ENCODE results near the gene ABCB1.
"Not testable (repeated sequence)": the region's sequence is repeated elsewhere in the genome, so short reads cannot be mapped to it uniquely, and the experiment has no call there.

ABCB1 gene

DNA sequence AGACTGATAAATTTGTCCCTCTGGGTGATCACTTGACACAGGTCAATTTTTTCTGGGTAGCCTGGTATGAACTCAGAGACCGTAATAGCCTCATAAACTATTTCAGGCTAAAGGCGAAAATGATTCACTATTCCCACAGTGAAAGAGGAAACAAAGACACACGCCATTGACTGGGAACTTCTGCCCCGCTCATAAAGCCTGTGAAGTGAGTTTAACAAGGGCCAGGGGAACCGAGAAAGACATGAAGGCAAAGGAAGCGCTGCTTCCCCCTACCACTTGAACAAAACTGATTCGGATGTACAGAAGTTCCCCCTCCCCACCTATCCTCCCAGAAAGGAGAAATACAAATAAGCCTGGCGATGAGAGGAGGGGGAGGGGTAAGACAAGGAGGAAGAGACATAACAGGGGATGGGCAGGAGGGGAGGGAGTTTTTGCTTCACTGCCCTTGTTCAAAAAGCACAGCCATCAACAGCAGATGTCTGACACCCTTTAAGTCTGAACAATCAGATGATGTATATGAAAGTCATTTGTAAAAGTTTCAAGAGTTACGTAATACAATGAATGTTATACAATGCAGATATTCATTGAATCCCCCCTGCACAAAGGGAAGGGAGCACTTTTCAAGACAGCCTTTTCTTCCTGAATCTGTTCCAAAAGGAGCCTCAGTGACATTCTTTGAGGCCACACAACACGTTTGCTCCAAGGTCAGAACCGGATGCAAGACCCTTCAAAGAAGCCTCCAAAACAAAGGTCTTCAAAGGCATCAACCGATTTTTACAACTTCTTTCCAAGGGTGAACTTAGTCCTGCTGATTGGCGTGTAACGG is 125.9 kb downstream of the ABCB1 start:
- DNase-seq (ENCODE audit: low read depth in 1 of 2, low spot score in 1 of 2) = no peak

DNA sequence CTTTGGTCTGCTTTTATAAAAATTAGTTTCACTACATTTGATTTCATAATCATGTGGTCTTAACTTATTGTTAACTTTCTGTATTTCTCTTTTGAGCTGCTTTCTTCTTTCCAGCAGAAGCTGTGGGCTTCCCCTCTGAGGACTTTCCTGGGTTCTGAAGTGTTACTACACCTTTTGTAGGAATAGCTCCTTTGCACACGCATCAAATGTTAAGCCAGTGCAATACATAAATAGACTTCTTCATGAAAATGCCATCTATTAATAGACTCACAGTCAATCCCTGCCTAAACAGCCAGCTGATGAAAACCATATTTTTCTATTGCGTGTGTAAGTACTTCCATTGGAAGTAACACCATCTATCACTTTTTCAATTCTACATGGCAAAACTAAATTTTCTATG is 126.7 kb downstream of the ABCB1 start:
- no peak for DNase-seq (ENCODE audit: low read depth in 1 of 2, low spot score in 1 of 2)

DNA sequence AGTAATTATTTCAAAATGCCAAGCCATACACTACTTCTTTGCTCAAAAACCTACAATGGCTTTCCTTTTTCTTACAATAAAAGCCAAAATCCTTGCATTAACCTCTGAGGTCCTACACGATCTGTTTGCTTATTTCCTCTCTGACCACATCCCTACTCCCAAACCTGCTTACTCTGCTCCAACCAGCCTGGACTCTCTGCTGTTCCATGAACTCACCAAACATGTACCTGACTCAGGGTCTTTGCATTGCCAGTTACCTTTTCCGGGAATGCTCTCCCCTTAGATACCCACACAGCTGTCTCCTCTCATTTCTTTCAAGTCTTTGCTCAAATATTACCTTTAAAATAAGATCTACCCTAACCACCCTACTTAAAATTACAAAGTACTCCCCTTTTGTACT is 127.5 kb downstream of the ABCB1 start:
- no peak for DNase-seq (ENCODE audit: low read depth in 1 of 2, low spot score in 1 of 2)

DNA sequence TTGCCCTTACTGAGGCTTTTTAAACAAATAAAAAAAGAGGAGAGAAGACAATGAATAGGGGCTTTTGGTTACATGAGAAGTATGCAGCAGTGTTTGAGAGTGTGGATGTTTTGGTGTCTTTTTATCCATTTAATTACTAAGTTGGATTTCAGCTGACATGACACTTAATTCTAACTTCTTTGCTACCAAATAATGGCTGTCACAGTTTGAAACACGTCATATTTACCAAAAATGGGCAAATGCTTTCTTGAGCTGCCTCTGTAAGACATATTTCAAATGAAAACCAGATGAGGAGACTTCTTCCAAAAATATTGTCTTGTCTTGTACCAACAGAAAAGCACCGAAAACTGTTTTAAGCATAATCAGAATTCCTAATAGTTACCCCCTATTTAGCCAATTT is 129.2 kb downstream of the ABCB1 start:
- DNase-seq (ENCODE audit: low read depth in 1 of 2, low spot score in 1 of 2) = no peak

DNA sequence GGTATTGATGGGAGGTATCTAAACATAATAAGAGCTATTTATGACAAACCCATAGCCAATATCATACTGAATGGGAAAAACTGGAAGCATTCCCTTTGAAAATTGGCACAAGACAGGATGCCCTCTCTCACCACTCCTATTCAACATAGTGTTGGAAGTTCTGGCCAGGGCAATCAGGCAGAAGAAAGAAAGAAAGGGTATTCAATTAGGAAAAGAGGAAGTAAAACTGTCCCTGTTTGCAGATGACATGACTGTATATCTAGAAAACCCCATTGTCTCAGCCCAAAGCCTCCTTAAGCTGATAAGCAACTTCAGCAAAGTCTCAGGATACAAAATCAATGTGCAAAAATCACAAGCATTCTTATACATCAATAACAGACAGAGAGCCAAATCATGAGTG is 131.5 kb downstream of the ABCB1 start:
- not testable (repeated sequence) for DNase-seq (ENCODE audit: low read depth in 1 of 2, low spot score in 1 of 2)

DNA sequence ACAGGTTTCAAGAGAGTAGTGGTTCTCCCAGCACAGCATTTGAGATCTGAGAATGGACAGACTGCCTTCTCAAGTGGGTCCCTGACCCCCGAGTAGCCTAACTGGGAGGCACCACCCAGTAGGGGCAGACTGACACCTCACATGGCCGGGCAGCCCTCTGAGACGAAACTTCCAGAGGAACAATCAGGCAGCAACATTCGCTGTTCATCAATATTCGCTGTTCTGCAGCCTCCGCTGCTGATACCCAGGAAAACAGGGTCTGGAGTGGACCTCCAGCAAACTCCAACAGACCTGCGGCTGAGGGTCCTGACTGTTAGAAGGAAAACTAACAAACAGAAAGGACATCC is 135.2 kb downstream of the ABCB1 start:
- DNase-seq (ENCODE audit: low read depth in 1 of 2, low spot score in 1 of 2) = not testable (repeated sequence)

DNA sequence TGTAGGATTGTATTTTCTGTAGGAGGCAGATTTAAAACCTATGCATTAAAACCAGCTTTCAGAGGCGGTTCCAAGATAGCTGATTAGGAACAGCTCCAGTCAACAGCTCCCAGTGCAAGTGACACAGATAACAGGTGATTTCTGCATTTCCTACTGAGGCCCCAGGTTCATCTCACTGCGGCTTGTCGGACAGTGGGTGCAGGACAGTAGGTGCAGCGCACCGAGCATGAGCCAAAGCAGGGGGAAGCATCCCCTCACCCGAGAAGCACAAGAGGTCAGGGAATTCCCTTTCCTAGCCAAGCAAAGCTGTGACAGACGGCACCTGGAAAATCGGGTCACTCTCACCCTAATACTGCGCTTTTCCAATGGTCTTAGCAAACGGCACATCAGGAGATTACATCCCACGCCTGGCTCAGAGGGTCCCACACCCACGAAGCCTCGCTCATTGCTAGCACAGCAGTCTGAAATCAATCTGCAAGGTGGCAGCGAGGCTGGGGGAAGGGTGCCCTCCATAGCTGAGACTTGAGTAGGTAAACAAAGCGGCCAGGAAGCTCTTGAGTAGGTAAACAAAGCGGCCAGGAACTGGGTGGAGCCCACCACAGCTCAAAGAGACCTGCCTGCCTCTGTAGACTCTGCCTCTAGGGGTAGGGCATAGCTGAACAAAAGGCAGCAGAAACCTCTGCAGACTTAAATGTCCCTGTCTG is 135.7 kb downstream of the ABCB1 start:
- DNase-seq (ENCODE audit: low read depth in 1 of 2, low spot score in 1 of 2) = not testable (repeated sequence)

DNA sequence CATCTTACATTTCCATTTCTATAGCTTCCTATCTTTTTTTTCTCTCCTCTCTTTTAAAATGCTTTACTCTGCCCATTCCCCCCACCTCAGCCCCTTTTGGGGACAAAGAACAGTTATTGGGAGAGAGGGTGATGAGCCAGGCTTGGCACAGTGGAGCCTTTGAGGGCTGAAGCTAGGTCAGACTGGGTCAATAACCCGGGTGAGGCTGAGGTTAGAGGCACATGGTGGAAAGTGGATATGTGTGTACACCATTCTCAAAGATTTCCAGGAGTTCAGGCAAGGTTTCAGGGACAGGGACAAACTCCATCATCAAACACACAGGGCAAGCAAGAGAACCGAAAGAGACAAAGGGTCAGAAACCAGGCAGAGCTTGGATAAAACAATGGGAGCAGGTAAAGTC is 136.7 kb downstream of the ABCB1 start:
- DNase-seq (ENCODE audit: low read depth in 1 of 2, low spot score in 1 of 2) = no peak

DNA sequence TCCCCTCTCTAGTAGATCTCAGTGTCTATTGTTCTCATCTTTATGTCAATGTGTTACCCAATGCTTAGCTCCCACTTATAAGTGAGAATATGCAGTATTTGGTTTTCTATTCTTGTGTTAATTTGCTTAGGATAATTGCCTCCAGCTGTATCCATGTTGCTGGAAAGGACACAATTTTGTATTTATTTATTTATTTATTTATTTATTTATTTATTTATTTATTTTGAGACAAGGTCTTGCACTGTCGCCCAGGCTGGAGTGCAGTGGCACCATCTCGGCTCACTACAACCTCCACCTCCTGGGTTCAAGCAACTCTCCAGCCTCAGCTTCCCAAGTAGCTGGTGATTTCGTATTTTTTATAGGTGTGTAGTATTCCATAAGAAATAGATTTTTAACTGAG is 140.2 kb downstream of the ABCB1 start:
- not testable (repeated sequence) for DNase-seq (ENCODE audit: low read depth in 1 of 2, low spot score in 1 of 2)

DNA sequence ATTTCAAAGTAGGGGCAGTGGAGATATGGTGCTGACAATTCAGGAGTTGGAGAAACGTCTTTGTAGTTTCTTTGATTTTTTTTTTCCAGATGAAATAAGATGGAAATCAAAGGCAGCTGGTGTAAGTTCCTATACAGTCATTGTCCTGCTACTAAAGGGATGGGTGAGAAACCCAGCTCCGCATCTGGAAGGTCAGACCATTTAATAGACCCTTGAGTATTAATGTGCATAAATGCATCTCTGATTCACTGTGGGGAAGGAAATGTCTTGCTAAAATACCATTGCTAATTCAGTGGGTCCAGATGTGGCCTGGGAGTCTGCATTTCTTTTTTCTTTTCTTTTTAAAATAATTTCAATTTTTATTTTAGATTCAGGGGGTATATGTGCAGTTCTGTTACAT is 140.7 kb downstream of the ABCB1 start:
- DNase-seq (ENCODE audit: low read depth in 1 of 2, low spot score in 1 of 2) = no peak

DNA sequence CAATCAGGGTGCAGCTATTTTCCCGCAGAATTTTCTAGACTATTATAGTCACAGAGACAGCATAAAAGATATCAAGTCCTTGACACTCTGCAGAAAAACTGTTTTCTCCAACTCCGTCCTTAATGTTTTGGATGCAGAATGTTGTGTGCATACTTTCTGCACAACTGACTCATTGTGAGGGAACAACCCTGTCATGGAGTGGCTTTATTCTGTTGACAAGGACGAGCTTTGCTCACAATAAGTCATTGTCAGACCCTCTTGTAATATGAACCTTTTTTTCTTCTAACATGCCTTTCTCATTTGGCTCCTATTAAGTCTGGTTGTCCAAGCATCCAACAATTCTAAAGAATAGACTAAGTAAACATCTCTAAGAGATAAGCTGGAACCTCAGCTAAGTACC is 142.5 kb downstream of the ABCB1 start:
- no peak for DNase-seq (ENCODE audit: low read depth in 1 of 2, low spot score in 1 of 2)

DNA sequence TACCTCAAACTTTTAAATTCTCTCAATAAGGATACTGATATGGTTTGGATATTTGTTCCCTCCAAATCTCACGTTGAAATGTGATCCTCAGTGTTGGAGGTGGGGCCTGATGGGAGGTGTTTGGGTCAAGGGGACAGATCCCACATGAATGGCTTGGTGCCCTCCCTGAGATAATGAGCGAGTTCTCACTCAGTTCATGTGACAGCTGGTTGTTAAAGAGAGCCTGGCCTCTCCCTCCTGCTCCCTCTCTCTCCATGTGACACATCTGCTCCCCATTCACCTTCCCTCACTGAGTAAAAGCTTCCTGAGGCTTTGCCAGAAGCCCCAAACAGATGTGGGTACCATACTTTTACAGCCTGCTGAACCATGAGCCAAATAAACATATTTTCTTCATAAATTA is 144.4 kb downstream of the ABCB1 start:
- no peak for DNase-seq (ENCODE audit: low read depth in 1 of 2, low spot score in 1 of 2)
